Activated CD8-positive, alpha-beta memory T cell treated with anti-CD3 and anti-CD28 coated beads, Interleukin-2, amount 50 U/mL, for 4 hours (primary cell): Measurements from ENCODE around the gene SAMD4B.

Experiments
- DNase-seq: peaks from one replicate; pipeline ENCODE4 v3.0.0-alpha.2; 2020

SAMD4B gene

DNA sequence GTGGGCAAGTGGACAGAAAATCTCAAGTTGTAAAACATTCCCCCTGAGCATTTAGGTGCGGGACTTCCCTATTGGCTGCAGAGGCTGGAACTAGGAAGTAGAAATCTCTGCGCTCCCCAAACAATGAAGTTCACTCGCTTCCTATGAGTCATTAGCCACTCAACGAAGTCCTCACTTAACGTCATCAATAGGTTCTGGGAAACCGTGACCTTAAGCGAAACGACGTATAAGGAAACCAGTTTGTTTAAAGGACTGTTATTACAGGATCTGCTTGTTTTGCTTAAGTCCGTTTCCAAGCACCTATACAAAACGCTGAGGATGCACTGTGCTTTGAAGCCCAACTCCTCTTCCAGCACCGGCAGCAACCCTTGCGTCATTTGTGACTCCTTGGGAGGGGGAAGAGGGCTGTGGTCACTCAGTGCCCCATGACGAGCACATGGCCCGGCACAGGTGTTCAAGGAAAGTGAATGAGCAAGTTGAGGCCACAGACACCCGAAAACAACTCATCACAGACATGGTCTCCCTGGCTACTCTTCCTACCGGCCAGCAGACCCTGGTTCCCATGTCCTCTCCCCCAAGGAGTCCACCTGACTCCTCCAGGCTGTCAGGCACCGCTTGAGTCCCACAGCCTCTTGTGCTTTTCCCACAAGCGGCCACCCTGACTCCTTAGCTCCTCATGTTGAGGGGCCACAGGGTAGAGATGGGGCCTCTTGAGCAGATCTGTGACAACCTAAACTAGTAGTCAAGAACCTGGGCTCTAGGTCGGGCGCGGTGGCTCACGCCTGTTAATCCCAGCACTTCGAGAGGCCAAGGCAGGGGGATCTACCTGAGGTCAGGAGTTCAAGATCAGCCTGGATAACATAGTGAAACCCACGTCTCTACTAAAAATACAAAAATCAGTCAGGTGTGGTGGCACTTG, 88.7 kb downstream of the SAMD4B start:
- peak; percentile 49 for DNase-seq

DNA sequence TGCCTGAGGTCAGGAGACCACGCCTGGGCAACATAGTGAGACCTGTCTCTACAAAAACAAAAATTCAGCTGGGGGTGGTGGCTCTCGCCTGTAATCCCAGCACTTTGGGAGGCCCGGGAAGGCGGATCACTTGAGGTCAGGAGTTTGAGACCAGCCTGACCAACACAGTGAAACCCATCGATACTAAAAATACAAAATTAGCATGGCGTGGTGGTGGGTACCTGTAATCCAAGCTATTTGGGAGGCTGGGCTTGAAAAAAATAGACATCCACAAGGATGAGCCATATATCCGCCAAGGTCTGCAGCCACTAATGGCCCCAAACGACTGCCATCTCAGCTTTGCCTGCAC, 90.4 kb downstream of the SAMD4B start:
- DNase-seq, result no peak

DNA sequence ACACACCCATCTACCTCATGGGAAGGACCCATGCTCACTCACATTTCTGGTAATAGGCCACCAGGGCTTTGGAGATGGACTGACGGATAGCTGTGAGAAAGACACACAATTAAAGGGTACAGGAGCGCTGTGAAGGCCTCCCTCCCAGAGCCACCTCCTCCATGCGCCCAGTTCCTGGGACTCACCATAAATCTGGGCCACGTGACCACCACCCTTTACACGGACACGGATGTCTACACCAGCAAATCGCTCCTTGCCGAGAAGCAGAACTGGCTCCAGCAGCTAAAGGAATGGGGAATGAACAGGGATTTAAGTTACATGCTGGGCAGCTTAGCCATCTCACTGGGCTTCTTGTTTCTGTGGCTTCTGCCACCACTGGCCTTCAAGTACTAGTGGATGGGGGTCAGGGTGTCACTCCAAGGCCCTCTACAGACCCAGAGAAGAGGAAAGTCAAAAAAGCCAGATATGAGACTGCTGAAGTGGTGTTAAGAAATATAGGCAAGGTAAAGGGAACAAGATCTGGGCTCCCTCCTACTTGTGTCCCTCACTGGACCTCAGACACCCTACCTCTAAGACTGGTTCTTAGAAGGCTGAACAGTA, 91.4 kb downstream of the SAMD4B start:
- no peak for DNase-seq

DNA sequence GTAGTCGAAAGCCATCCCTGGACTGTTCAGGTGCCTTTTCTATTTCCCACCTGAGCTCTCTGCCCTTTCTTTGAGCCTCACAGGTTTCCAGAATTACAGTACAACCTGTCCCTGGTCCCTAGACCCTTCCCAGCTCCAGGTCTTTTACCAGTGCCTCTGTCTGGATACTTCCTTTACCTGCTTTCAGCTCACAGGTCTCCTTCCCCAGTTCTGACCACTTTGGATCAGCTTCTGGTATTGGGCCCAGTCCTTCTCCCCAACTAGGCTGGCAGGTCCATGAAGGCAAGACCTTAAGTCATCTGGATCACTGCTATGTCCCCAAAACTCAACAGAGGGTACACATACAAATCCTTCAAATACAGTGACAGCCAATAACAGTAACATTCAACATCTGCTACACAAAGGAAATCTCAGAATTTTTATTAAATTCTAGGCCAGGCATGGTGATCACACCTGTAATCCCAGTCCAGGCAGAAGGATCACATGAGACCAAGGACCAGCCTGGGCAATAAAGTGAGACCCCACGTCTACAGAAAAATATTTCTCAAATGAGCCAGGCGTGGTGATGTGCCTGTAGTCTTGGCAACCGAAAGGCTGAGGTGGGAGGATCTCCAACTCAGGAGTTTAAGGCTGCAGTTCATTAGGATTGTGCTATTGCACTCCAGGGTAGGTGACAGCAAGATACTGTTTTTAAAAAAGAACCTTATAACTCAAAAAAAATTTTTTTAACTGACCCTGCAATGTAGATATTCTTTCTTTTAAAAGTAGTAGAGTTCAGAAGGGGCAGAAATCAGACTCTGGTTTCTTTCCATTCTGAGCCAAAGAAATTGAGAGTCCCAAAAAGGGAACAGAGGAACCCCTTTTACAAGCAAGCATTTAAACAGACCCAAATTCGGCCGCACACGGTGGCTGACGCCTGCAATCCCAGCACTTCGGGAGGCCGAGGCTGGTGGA, 92.2 kb downstream of the SAMD4B start:
- no peak for DNase-seq
